ENCODE results near the gene ELF1.
A peak's percentile ranks its signal among the peaks of the same experiment; 100 is the strongest.

ELF1 gene

DNA sequence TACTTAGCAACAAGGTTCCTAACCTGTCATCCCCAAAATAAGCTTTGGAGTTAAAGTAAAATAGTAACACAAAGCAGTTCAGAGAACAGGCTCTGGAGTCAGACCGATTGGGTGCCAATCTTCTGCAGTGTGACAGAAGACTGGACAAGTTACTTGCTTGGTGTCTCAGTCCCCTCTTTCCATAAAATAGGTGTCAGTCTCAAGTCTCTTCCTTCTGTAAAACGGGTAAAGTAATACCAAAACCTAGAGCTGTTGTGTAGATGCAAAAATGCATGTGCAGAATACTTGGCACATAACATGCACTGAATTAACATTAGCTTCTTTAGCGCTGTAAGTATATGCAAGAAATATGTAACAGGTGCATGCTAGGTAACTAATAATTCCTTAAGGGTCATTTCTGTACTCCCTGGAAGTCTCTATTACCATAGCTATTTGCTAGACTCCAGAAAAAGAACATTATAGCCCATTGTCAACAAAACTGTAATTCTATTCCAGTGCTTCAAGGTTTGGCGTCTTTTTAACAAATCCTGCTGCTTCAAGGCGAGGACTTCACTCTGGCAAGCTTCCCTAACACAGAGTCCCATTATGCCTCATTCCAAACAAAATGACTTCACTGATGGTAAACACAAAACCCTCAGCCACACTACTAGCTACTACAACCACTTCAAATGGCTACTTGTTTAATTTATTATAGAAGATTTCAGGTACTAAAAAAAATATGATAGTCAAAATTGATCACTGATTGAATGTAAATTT is 32.8 kb downstream of the ELF1 start:
- H3K4me3 ChIP-seq (ENCODE audit: insufficient read depth, low read length, poor library complexity, severe bottlenecking): peak overlapping the region; percentile 47
- H3K4me2 ChIP-seq (ENCODE audit: low read depth, low read length, poor library complexity, severe bottlenecking): peak overlapping the region; percentile 99
- peaks cover 86% of the 10 kb centered on the region for H3F3A ChIP-seq (ENCODE audit: insufficient read depth)
- peaks cover 9% of the 10 kb centered on the region; the same call in 1 of the 2 replicates for H4K20me1 ChIP-seq (ENCODE audit: low read depth, low read length)
- H3K79me2 ChIP-seq (ENCODE audit: insufficient read depth, low read length): peaks cover 100% of the 10 kb centered on the region
- no peaks in the 10 kb centered on the region for H3K9me2 ChIP-seq (replicated peaks; ENCODE audit: insufficient read depth, low read length)
- H3K36me3 ChIP-seq (ENCODE audit: low read length): peaks cover 20% of the 10 kb centered on the region
- TF ChIP-seq CTCF (IDR thresholded peaks at IDR 0.05; ENCODE audit: insufficient read depth, low read length, poor library complexity, severe bottlenecking) (no peak), EZH2phosphoT487 (conservative IDR thresholded peaks at IDR 0.05; ENCODE audit: low read length) (no peak)
- H3K27me3 ChIP-seq (ENCODE audit: low read length): no peaks in the 10 kb centered on the region
- no peak overlapping the region for H2AFZ ChIP-seq (ENCODE audit: low read depth, low read length, severe bottlenecking)
- peak overlapping the region; percentile 62 for H3K9ac ChIP-seq (ENCODE audit: low read length)
- H3K27ac ChIP-seq (ENCODE audit: low read depth, low read length): peak overlapping the region; percentile 94
- H3K9me3 ChIP-seq (ENCODE audit: insufficient read depth, low read length): no peaks in the 10 kb centered on the region

DNA sequence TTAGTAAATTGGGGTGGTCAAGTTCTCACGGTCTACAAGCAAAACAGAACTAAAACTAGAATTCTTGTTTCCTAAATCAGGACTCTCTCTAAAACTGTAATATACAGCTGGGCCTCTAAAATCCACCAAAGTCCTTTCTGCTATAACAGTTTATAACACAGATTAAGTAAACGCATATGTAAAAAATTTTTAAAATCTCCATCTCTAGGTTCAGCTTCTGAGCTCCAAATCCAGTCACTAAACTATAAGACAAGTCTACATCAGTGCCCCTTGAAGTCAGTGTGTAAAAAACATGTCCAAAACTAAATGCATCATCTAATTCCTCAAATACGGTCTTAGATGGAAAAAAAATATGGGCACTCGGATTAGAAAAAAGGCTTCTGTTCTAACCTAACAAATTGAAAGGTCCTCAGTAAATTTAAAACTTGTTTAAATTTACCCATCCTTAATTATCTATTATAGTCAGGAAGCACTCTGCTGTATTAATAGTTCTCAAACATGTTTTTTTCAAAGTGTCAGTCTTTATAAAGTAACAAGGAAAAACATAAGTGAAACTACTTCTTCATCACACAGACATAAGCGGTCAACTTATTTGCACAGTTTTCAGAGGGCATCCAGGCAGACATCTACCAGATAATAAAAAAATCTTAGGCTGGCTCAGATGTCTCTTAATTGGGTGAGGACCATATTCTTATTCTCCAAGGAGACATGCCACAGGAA is 33.6 kb downstream of the ELF1 start:
- Histone ChIP-seq H3K9me2 (replicated peaks; ENCODE audit: insufficient read depth, low read length) (no peaks in the 10 kb centered on the region), H2AFZ (ENCODE audit: low read depth, low read length, severe bottlenecking) (no peak overlapping the region), H3K79me2 (ENCODE audit: insufficient read depth, low read length) (peaks cover 100% of the 10 kb centered on the region), H3K4me2 (ENCODE audit: low read depth, low read length, poor library complexity, severe bottlenecking) (peak overlapping the region; percentile 99), H4K20me1 (ENCODE audit: low read depth, low read length) (peaks cover 15% of the 10 kb centered on the region; the same call in 1 of the 2 replicates), H3F3A (ENCODE audit: insufficient read depth) (peaks cover 87% of the 10 kb centered on the region), H3K27ac (ENCODE audit: low read depth, low read length) (peak overlapping the region; percentile 94), H3K9me3 (ENCODE audit: insufficient read depth, low read length) (no peaks in the 10 kb centered on the region), H3K4me3 (ENCODE audit: insufficient read depth, low read length, poor library complexity, severe bottlenecking) (peak overlapping the region; percentile 47), H3K27me3 (ENCODE audit: low read length) (no peaks in the 10 kb centered on the region), H3K36me3 (ENCODE audit: low read length) (peaks cover 28% of the 10 kb centered on the region), H3K9ac (ENCODE audit: low read length) (peak overlapping the region; percentile 62)
- TF ChIP-seq EZH2phosphoT487 (conservative IDR thresholded peaks at IDR 0.05; ENCODE audit: low read length) (no peak), CTCF (IDR thresholded peaks at IDR 0.05; ENCODE audit: insufficient read depth, low read length, poor library complexity, severe bottlenecking) (no peak)

DNA sequence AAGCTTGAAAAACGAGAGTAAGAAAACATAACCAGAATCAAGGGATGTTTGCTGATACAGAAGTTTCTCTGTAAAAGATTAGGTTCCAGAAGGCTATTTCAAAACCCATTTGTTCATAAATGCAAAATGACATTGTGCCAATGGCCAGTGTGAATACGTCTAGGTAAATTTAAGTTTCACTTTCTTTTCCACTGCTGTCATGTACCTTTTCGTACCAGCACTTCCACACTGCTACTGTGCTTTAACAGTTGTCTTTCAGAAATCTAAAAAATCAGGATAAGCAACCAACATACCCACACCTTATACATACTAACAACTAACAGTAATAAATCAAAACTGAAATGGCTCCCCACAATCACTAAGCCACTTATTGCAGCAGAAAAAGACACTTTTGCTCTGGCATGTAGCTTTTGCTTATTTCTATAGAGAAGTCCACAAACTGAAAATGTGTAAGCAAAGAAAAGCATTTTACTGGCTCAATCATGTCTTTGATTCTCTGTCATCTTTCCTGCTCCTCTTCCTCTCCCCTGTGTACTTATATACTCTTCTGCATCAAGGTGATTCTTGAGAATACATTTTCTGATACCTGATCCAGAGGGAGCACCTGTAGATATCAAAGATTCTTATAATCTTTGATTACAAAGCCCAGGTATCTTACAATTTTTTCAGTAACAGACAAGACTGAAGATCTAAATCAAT is 34.3 kb downstream of the ELF1 start:
- Histone ChIP-seq H3K79me2 (ENCODE audit: insufficient read depth, low read length) (peaks cover 100% of the 10 kb centered on the region), H3F3A (ENCODE audit: insufficient read depth) (peaks cover 87% of the 10 kb centered on the region), H4K20me1 (ENCODE audit: low read depth, low read length) (peaks cover 22% of the 10 kb centered on the region), H3K9me2 (replicated peaks; ENCODE audit: insufficient read depth, low read length) (no peaks in the 10 kb centered on the region), H3K9me3 (ENCODE audit: insufficient read depth, low read length) (no peaks in the 10 kb centered on the region), H3K9ac (ENCODE audit: low read length) (peak overlapping the region; percentile 62), H3K27ac (ENCODE audit: low read depth, low read length) (peak overlapping the region; percentile 94), H3K36me3 (ENCODE audit: low read length) (peaks cover 29% of the 10 kb centered on the region), H3K27me3 (ENCODE audit: low read length) (no peaks in the 10 kb centered on the region), H3K4me2 (ENCODE audit: low read depth, low read length, poor library complexity, severe bottlenecking) (peak overlapping the region; percentile 99), H2AFZ (ENCODE audit: low read depth, low read length, severe bottlenecking) (no peak overlapping the region), H3K4me3 (ENCODE audit: insufficient read depth, low read length, poor library complexity, severe bottlenecking) (peak overlapping the region; percentile 47)
- TF ChIP-seq EZH2phosphoT487 (conservative IDR thresholded peaks at IDR 0.05; ENCODE audit: low read length) (no peak), CTCF (IDR thresholded peaks at IDR 0.05; ENCODE audit: insufficient read depth, low read length, poor library complexity, severe bottlenecking) (no peak)

Measured in SU-DHL-6 (cell line).